Measurements from ENCODE around the gene TUBB8B.
"Not testable (repeated sequence)": the region's sequence is repeated elsewhere in the genome, so short reads cannot be mapped to it uniquely, and the experiment has no call there.

TUBB8B gene

GRCh38 chr18:49176-49665 lies at the start of gene TUBB8B:
TSS of gene TUBB8B (minus strand) at chr18:49615. CDS start at chr18:49557, 58 bp downstream.
- not testable (repeated sequence) for DNase-seq (ENCODE audit: low read depth in 2 of 2, low spot score in 1 of 2)

GRCh38 chr18:97252-97914 lies 48.0 kb upstream of the TUBB8B start:
- DNase-seq (ENCODE audit: low read depth in 2 of 2, low spot score in 1 of 2), result not testable (repeated sequence)

GRCh38 chr18:96767-97131 lies 47.3 kb upstream of the TUBB8B start:
- DNase-seq (ENCODE audit: low read depth in 2 of 2, low spot score in 1 of 2), result not testable (repeated sequence)

- not testable (repeated sequence) for DNase-seq (ENCODE audit: low read depth in 2 of 2, low spot score in 1 of 2)
Measured at GRCh38 chr18:96101-96766, 46.8 kb upstream of the TUBB8B start.

GRCh38 chr18:95580-95979 lies 46.2 kb upstream of the TUBB8B start:
- not testable (repeated sequence) for DNase-seq (ENCODE audit: low read depth in 2 of 2, low spot score in 1 of 2)

GRCh38 chr18:93897-94408 lies 44.5 kb upstream of the TUBB8B start:
- not testable (repeated sequence) for DNase-seq (ENCODE audit: low read depth in 2 of 2, low spot score in 1 of 2)

- not testable (repeated sequence) for DNase-seq (ENCODE audit: low read depth in 2 of 2, low spot score in 1 of 2)
Measured at GRCh38 chr18:91561-91960, 42.1 kb upstream of the TUBB8B start.

- DNase-seq (ENCODE audit: low read depth in 2 of 2, low spot score in 1 of 2), result not testable (repeated sequence)
Measured at GRCh38 chr18:90396-91193, 41.2 kb upstream of the TUBB8B start.

- DNase-seq (ENCODE audit: low read depth in 2 of 2, low spot score in 1 of 2), result not testable (repeated sequence)
Measured at GRCh38 chr18:89124-89523, 39.7 kb upstream of the TUBB8B start.

GRCh38 chr18:84801-85200 lies 35.4 kb upstream of the TUBB8B start:
- not testable (repeated sequence) for DNase-seq (ENCODE audit: low read depth in 2 of 2, low spot score in 1 of 2)

GRCh38 chr18:82626-83209 lies 33.3 kb upstream of the TUBB8B start:
- DNase-seq (ENCODE audit: low read depth in 2 of 2, low spot score in 1 of 2), result not testable (repeated sequence)

GRCh38 chr18:80881-81280 lies 31.5 kb upstream of the TUBB8B start:
- not testable (repeated sequence) for DNase-seq (ENCODE audit: low read depth in 2 of 2, low spot score in 1 of 2)

GRCh38 chr18:80202-80601 lies 30.8 kb upstream of the TUBB8B start:
- not testable (repeated sequence) for DNase-seq (ENCODE audit: low read depth in 2 of 2, low spot score in 1 of 2)

- DNase-seq (ENCODE audit: low read depth in 2 of 2, low spot score in 1 of 2), result not testable (repeated sequence)
Measured at GRCh38 chr18:75525-76160, 26.2 kb upstream of the TUBB8B start.

- not testable (repeated sequence) for DNase-seq (ENCODE audit: low read depth in 2 of 2, low spot score in 1 of 2)
Measured at GRCh38 chr18:73181-73777, 23.9 kb upstream of the TUBB8B start.

- not testable (repeated sequence) for DNase-seq (ENCODE audit: low read depth in 2 of 2, low spot score in 1 of 2)
Measured at GRCh38 chr18:67701-68100, 18.3 kb upstream of the TUBB8B start.

- not testable (repeated sequence) for DNase-seq (ENCODE audit: low read depth in 2 of 2, low spot score in 1 of 2)
Measured at GRCh38 chr18:64279-64678, 14.9 kb upstream of the TUBB8B start.

GRCh38 chr18:63656-64055 lies 14.2 kb upstream of the TUBB8B start:
- not testable (repeated sequence) for DNase-seq (ENCODE audit: low read depth in 2 of 2, low spot score in 1 of 2)

GRCh38 chr18:54388-54787 lies 5.0 kb upstream of the TUBB8B start:
- DNase-seq (ENCODE audit: low read depth in 2 of 2, low spot score in 1 of 2), result not testable (repeated sequence)

- DNase-seq (ENCODE audit: low read depth in 2 of 2, low spot score in 1 of 2), result not testable (repeated sequence)
Measured at GRCh38 chr18:48696-49095, 719 bp downstream of the TUBB8B start.

All from stimulated activated CD8-positive, alpha-beta memory T cell treated with anti-CD3 and anti-CD28 coated beads, Interleukin-4, amount 100 ng/mL, for 4 hours (primary cell).